H1 (cell line): Measurements from ENCODE around the gene PEX26. TPM values are rescaled to one million over a fixed set of nuclear protein-coding genes. Genes with fewer than 3 reads are reported as not detected.

Source experiments
- CTCF ChIA-PET: fragments of 300-600 bp; sonication (Branson Sonifier 250); formaldehyde crosslinking; loops from one replicate; lab custom pipeline; 2021; ENCODE audit not compliant: partially characterized antibody; lab: Charles Lee
- POLR2A ChIA-PET: fragments of 300-600 bp; sonication (Branson Sonifier 250); formaldehyde crosslinking; loops from one replicate; lab custom pipeline; 2021; ENCODE audit warnings: inconsistent platforms; ENCODE audit not compliant: partially characterized antibody; lab: Charles Lee
- DNase-seq, 2 experiments: peaks; one replicate each; pipeline versions ENCODE4 v3.0.0 to v3.0.0-alpha.2; 2010 to 2022; ENCODE audit warnings: low spot score in 2 of 2, low read depth in 1 of 2, mixed read lengths in 1 of 2
- FAIRE-seq: peaks from 2 replicates; lab custom pipeline; 2011; peaks lifted over from hg19 to GRCh38; lab: Jason Lieb, UNC
- H2AFZ ChIP-seq: 2 replicates; pipeline ENCODE4 v1.8.1; 2012; ENCODE audit warnings: low read length, inconsistent platforms
- H2AK5ac ChIP-seq: 2 replicates; pipeline ENCODE4 v1.6.1; 2013; ENCODE audit warnings: low read depth, low read length
- H2BK120ac ChIP-seq: replicated peaks from 2 replicates; pipeline ENCODE3; 2013; ENCODE audit warnings: low read depth, low read length, inconsistent platforms
- H2BK12ac ChIP-seq: 2 replicates; pipeline ENCODE4 v1.6.1; 2013; ENCODE audit warnings: low read depth, low read length
- H2BK15ac ChIP-seq: 2 replicates; pipeline ENCODE4 v1.6.1; 2013; ENCODE audit warnings: low read length
- H2BK20ac ChIP-seq: 2 replicates; pipeline ENCODE4 v1.6.1; 2013; ENCODE audit warnings: low read length
- H2BK5ac ChIP-seq: 2 replicates; pipeline ENCODE4 v1.6.1; 2013; ENCODE audit warnings: low read depth, low read length
- H3K14ac ChIP-seq: 2 replicates; pipeline ENCODE4 v1.6.1; 2013; ENCODE audit warnings: inconsistent platforms; ENCODE audit not compliant: insufficient read length
- H3K18ac ChIP-seq: 2 replicates; pipeline ENCODE4 v1.6.1; 2013; ENCODE audit warnings: low read length; ENCODE audit errors: extremely low read depth
- H3K23ac ChIP-seq: 2 replicates; pipeline ENCODE4 v1.6.1; 2013; ENCODE audit warnings: inconsistent platforms; ENCODE audit not compliant: insufficient read length
- H3K23me2 ChIP-seq: 2 replicates; pipeline ENCODE4 v1.6.1; 2013; ENCODE audit warnings: low read depth, low read length
- H3K27ac ChIP-seq: 2 replicates; pipeline ENCODE4 v1.6.1; 2011; ENCODE audit warnings: low read depth, low read length, inconsistent platforms
- H3K27me3 ChIP-seq, 4 experiments: replicated peaks in 1 of 4; 1 replicate in 1 of 4; 2 replicates in 3 of 4; pipeline versions ENCODE4 v1.6.1 to v1.8.1; 2011 to 2013; ENCODE audit warnings: low read length in 3 of 4, mild to moderate bottlenecking in 3 of 4, inconsistent platforms in 2 of 4, mixed read lengths in 2 of 4, moderate library complexity in 1 of 4; ENCODE audit not compliant: control insufficient read depth in 3 of 4, insufficient read depth in 3 of 4; ENCODE audit errors: extremely low read depth in 1 of 4
- H3K36me3 ChIP-seq, 4 experiments: 2 replicates each; pipeline versions ENCODE4 v1.6.1 to v1.8.1; 2011 to 2013; ENCODE audit warnings: mild to moderate bottlenecking in 4 of 4, low read length in 3 of 4, moderate library complexity in 2 of 4, control low read depth in 1 of 4, inconsistent platforms in 1 of 4; ENCODE audit not compliant: insufficient read depth in 4 of 4, control insufficient read depth in 2 of 4
- H3K4ac ChIP-seq: replicated peaks from 2 replicates; pipeline ENCODE3; 2013; ENCODE audit warnings: low read length, low read depth, mixed read lengths, inconsistent platforms; ENCODE audit not compliant: insufficient read length
- H3K4me1 ChIP-seq, 4 experiments: replicated peaks in 1 of 4; 1 replicate in 1 of 4; 2 replicates in 3 of 4; pipeline versions ENCODE4 v1.6.1 to v1.8.1; 2011 to 2013; ENCODE audit warnings: low read length in 3 of 4, inconsistent platforms in 2 of 4, mixed read lengths in 1 of 4; ENCODE audit not compliant: insufficient read depth in 4 of 4, control insufficient read depth in 3 of 4
- H3K4me2 ChIP-seq, 2 experiments: 2 replicates each; pipeline versions ENCODE4 v1.6.1 to v1.8.1; 2011 to 2013; ENCODE audit warnings: low read depth in 2 of 2, low read length in 2 of 2, control low read depth in 1 of 2, inconsistent platforms in 1 of 2, mild to moderate bottlenecking in 1 of 2; ENCODE audit not compliant: insufficient read depth in 1 of 2
- H3K4me3 ChIP-seq, 4 experiments: fragments of 200-600, 300-600 bp in 1 of 4; sonication (generic), shearing (Covaris generic), sonication (Bioruptor Twin) in 1 of 4; 2 replicates each; pipeline versions ENCODE4 v1.5.1 to v1.8.1; 2011 to 2016; ENCODE audit warnings: low read length in 4 of 4, low read depth in 3 of 4, control low read depth in 2 of 4, inconsistent platforms in 2 of 4, mild to moderate bottlenecking in 2 of 4, mixed read lengths in 1 of 4, moderate library complexity in 1 of 4; ENCODE audit not compliant: insufficient read depth in 2 of 4; ENCODE audit errors: extremely low read depth in 1 of 4
- H3K56ac ChIP-seq: replicated peaks from 2 replicates; pipeline ENCODE3; 2013; ENCODE audit warnings: low read depth, mild to moderate bottlenecking, mixed read lengths, low read length, inconsistent platforms; ENCODE audit not compliant: insufficient read length
- H3K79me1 ChIP-seq: 2 replicates; pipeline ENCODE4 v1.6.1; 2013; ENCODE audit warnings: low read depth, low read length, control low read depth
- H3K79me2 ChIP-seq, 2 experiments: 2 replicates each; pipeline versions ENCODE4 v1.6.1 to v1.8.1; 2012 to 2013; ENCODE audit warnings: low read length in 2 of 2, mild to moderate bottlenecking in 2 of 2, inconsistent platforms in 1 of 2; ENCODE audit not compliant: insufficient read depth in 2 of 2, control insufficient read depth in 1 of 2
- H3K9ac ChIP-seq, 4 experiments: replicated peaks in 1 of 4; 1 replicate in 1 of 4; 2 replicates in 3 of 4; pipeline versions ENCODE4 v1.6.1 to v1.8.1; 2011 to 2013; ENCODE audit warnings: low read depth in 3 of 4, low read length in 3 of 4, control low read depth in 2 of 4, mild to moderate bottlenecking in 2 of 4, moderate library complexity in 2 of 4, inconsistent platforms in 1 of 4; ENCODE audit errors: extremely low read depth in 1 of 4
- H3K9me3 ChIP-seq, 2 experiments: 2 replicates each; pipeline versions ENCODE4 v1.6.1 to v1.8.1; 2012 to 2013; ENCODE audit warnings: mild to moderate bottlenecking in 2 of 2, moderate library complexity in 2 of 2, control low read depth in 1 of 2, inconsistent platforms in 1 of 2, low read depth in 1 of 2, low read length in 1 of 2, mixed read lengths in 1 of 2; ENCODE audit not compliant: insufficient read depth in 2 of 2
- H4K20me1 ChIP-seq, 2 experiments: replicated peaks in 1 of 2; 2 replicates each; pipeline versions ENCODE3 to v1.8.1; 2011 to 2013; ENCODE audit warnings: inconsistent platforms in 2 of 2, low read length in 2 of 2, mild to moderate bottlenecking in 1 of 2; ENCODE audit not compliant: insufficient read depth in 2 of 2, control insufficient read depth in 1 of 2
- H4K5ac ChIP-seq: 2 replicates; pipeline ENCODE4 v1.6.1; 2013; ENCODE audit warnings: low read length, low read depth, mixed read lengths, inconsistent platforms; ENCODE audit not compliant: insufficient read length
- H4K8ac ChIP-seq: 2 replicates; pipeline ENCODE4 v1.8.0; 2013; ENCODE audit warnings: mild to moderate bottlenecking, moderate library complexity, low read length, inconsistent platforms; ENCODE audit not compliant: insufficient read depth; ENCODE audit errors: extremely low read depth
- H4K91ac ChIP-seq: replicated peaks from 2 replicates; pipeline ENCODE3; 2013; ENCODE audit warnings: low read length, mixed read lengths, inconsistent platforms; ENCODE audit not compliant: insufficient read length
- BACH1 ChIP-seq: IDR thresholded peaks from 2 replicates; pipeline ENCODE4 v1.6.1; 2012; ENCODE audit warnings: low read length, improper control_type of control experiment
- BCL11A ChIP-seq, 2 experiments: IDR thresholded peaks; one replicate each; pipeline ENCODE4 v1.6.1; 2011; ENCODE audit warnings: low read depth in 2 of 2, low read length in 2 of 2, mild to moderate bottlenecking in 2 of 2
- KDM4A ChIP-seq: IDR thresholded peaks from one replicate; pipeline ENCODE4 v1.7.1; 2012; ENCODE audit warnings: low read depth, mild to moderate bottlenecking, moderate library complexity, low read length, inconsistent platforms; ENCODE audit not compliant: severe bottlenecking
- RFX5 ChIP-seq: IDR thresholded peaks from 2 replicates; pipeline ENCODE4 v1.6.1; 2011; ENCODE audit warnings: low read depth, low read length, improper control_type of control experiment, borderline replicate concordance
- SIN3A ChIP-seq, 2 experiments: IDR thresholded peaks in 1 of 2; conservative IDR thresholded peaks in 1 of 2; 2 replicates each; pipeline ENCODE4 v1.6.1; 2011 to 2012; ENCODE audit warnings: low read length in 2 of 2, improper control_type of control experiment in 1 of 2, low read depth in 1 of 2, mild to moderate bottlenecking in 1 of 2
- TCF12 ChIP-seq: IDR thresholded peaks from 2 replicates; pipeline ENCODE4 v1.6.1; 2011; ENCODE audit warnings: low read depth, mild to moderate bottlenecking, low read length
- TEAD4 ChIP-seq: IDR thresholded peaks from 2 replicates; pipeline ENCODE4 v1.6.1; 2012; ENCODE audit warnings: low read depth, low read length, inconsistent platforms, mixed read lengths
- YY1 ChIP-seq: IDR thresholded peaks from 2 replicates; pipeline ENCODE4 v1.6.1; 2011; ENCODE audit warnings: low read depth, mild to moderate bottlenecking, low read length
- ZNF274 ChIP-seq: IDR thresholded peaks from 2 replicates; pipeline ENCODE4 v1.7.0; 2012; ENCODE audit warnings: low read length, borderline replicate concordance; ENCODE audit errors: extremely low read depth
- WGBS, 2 experiments: shearing (Covaris generic) in 1 of 2; methylation state at CpG; one replicate each; pipeline versions ENCODE4 v1.1.6 to v1.1.7; 2013 to 2015; ENCODE audit warnings: low lambda C conversion rate in 2 of 2, mixed read lengths in 2 of 2, inconsistent platforms in 1 of 2, low coverage in 1 of 2, missing lambda C conversion rate in 1 of 2; ENCODE audit not compliant: insufficient replicate concordance in 2 of 2, insufficient coverage in 1 of 2, insufficient read length in 1 of 2; ENCODE audit errors: extremely low coverage in 1 of 2, missing lambda C conversion rate in 1 of 2; 5-methylcytosine and 5-hydroxymethylcytosine counted together
- polyA plus RNA-seq, 7 experiments: library from polyadenylated mRNA; depleted of rRNA in 3 of 7; stranded (reverse) in 5 of 7; unstranded in 2 of 7; fragments of >200 nt in 5 of 7; fragments of 200-250 nt in 2 of 7; gene quantifications; 1 replicate in 5 of 7; 2 replicates in 1 of 7; 4 replicates in 1 of 7; pipeline versions ENCODE4 v1.2.1 to v1.2.3, GENCODE V29; 2011 to 2013; ENCODE audit warnings: missing spikeins in 2 of 7, mixed read lengths in 2 of 7
- total RNA-seq: library from RNA; stranded (reverse); fragmentation: NEBNext Ultra II Directional; extraction: Animal tissue kit (Norgen Biotek cat#: 25700); gene quantifications from 2 replicates; pipeline ENCODE4 v1.2.1, GENCODE V29; 2021

PEX26 gene
- total and polyA plus RNA-seq, 2 of the 8 experiments (the other 6 are each of a cell fraction or from before 2014, with no cell fraction given), result 33.1 to 49.0 TPM

DNA sequence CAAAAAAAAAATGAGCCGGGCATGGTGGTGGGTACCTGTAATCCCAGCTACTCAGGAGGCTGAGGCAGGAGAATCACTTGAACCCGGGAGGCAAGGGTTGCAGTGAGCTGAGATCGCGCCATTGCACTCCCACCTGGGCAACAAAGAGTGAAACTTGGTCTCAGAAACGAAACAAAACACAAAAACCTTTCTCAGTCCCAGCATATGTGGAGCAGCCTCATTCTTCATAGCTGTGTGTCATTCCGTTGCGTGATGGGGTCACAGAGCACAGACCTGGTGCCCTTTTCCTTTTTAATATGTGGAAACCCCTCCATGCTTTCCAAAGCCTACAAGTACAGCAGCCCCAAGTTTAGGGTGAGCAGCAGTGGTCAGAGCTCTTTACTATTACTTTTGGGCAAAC, 13.7 kb downstream of the PEX26 start:
- no peaks in the 10 kb centered on the region for H3K79me2 ChIP-seq
- TF ChIP-seq YY1 (no peak), SIN3A (conservative IDR thresholded peaks at IDR 0.05 in 1 of 2, IDR thresholded peaks at IDR 0.05 in 1 of 2; ENCODE audit: low read depth in 1 of 2, low read length in 2 of 2) (no peak), TCF12 (no peak), BCL11A (IDR thresholded peaks at IDR 0.05; ENCODE audit: low read depth in 2 of 2, low read length in 2 of 2) (no peak), BACH1 (no peak), TEAD4 (no peak), KDM4A (no peak), ZNF274 (no peak), RFX5 (no peak)
- no peak for FAIRE-seq
- H3K18ac ChIP-seq, result no peak overlapping the region
- H3K4ac ChIP-seq, result no peak overlapping the region
- no peak overlapping the region for H4K8ac ChIP-seq
- no peak overlapping the region for H3K9ac ChIP-seq
- whole genome bisulfite sequencing, 2 experiments, result 80% methylated on average over 7 of the region's 7 CpGs; no CpG with 5 or more reads in 1 of the 2 experiments
- H3K4me3 ChIP-seq, result no peak overlapping the region
- ChIA-PET POLR2A (no interaction called here), CTCF (no interaction called here)
- no peak overlapping the region for H2BK20ac ChIP-seq
- H4K5ac ChIP-seq, result no peak overlapping the region
- no peaks in the 10 kb centered on the region for H3K4me1 ChIP-seq
- no peak overlapping the region for H3K27ac ChIP-seq
- no peak overlapping the region for H2BK5ac ChIP-seq
- H3K56ac ChIP-seq, result no peak overlapping the region
- no peak overlapping the region for H3K23ac ChIP-seq
- no peak overlapping the region for H3K14ac ChIP-seq
- no peak overlapping the region for H3K4me2 ChIP-seq
- no peak overlapping the region for H2AK5ac ChIP-seq
- H3K27me3 ChIP-seq, result no peaks in the 10 kb centered on the region
- H3K79me1 ChIP-seq, result no peaks in the 10 kb centered on the region
- H2BK15ac ChIP-seq, result no peak overlapping the region
- H3K36me3 ChIP-seq, result peaks cover 4 to 28% (median 17%) of the 10 kb centered on the region in 4 experiments; a peak in 6 of 8 replicates
- no peak for DNase-seq
- H3K23me2 ChIP-seq, result no peaks in the 10 kb centered on the region
- H2BK120ac ChIP-seq, result no peak overlapping the region
- H3K9me3 ChIP-seq, result no peaks in the 10 kb centered on the region
- no peak overlapping the region for H4K91ac ChIP-seq
- H4K20me1 ChIP-seq, result peaks cover 0 to 7% of the 10 kb centered on the region in 2 experiments
- no peak overlapping the region for H2AFZ ChIP-seq
- no peak overlapping the region for H2BK12ac ChIP-seq
